IMR-90 (cell line): ENCODE measurements around the gene COX7A2L. TPM values are rescaled to one million over a fixed set of nuclear protein-coding genes. Genes with fewer than 3 reads are reported as not detected.

Experiments
- ATAC-seq: fragments of 200-7000 bp; cut with Tn5 transposase; 2 replicates; pipeline ENCODE4 v1.9.1; 2020; ENCODE audit warnings: low read depth, mild to moderate bottlenecking, moderate library complexity
- BruUV-seq: library from RNA; stranded (reverse); fragments of 400-500 nt; replicated peaks from 2 replicates; lab custom pipeline; 2021; lab: Mats Ljungman, UMichigan
- CTCF ChIA-PET: fragments of 300-600 bp; formaldehyde crosslinking; extraction: SDS; loops from one replicate; lab custom pipeline; 2021; ENCODE audit warnings: antibody characterized with exemption; lab: Yijun Ruan, JAX
- POLR2A ChIA-PET: fragments of 300-600 bp; sonication (Branson Sonifier 250); formaldehyde crosslinking; loops from one replicate; lab custom pipeline; 2022; ENCODE audit warnings: antibody characterized with exemption; ENCODE audit not compliant: unreplicated experiment; lab: Charles Lee
- DNase-seq: peaks from one replicate; pipeline ENCODE4 v3.0.0; 2013
- H2AFZ ChIP-seq: replicated peaks from 2 replicates; pipeline ENCODE3; 2013; ENCODE audit warnings: low read length, mild to moderate bottlenecking; ENCODE audit not compliant: poor library complexity
- H2AK5ac ChIP-seq: 2 replicates; pipeline ENCODE4 v1.6.1; 2013; ENCODE audit warnings: low read depth, low read length, inconsistent platforms
- H2AK9ac ChIP-seq: replicated peaks from 2 replicates; pipeline ENCODE3; 2013; ENCODE audit warnings: mild to moderate bottlenecking, low read depth, low read length, moderate library complexity; ENCODE audit not compliant: poor library complexity
- H2BK120ac ChIP-seq: 2 replicates; pipeline ENCODE4 v1.6.1; 2013; ENCODE audit warnings: low read depth, low read length, inconsistent platforms
- H2BK15ac ChIP-seq: 3 replicates; pipeline ENCODE4 v1.6.1; 2013; ENCODE audit warnings: low read depth, low read length, inconsistent platforms
- H2BK20ac ChIP-seq: 2 replicates; pipeline ENCODE4 v1.6.1; 2013; ENCODE audit warnings: low read depth, mild to moderate bottlenecking, inconsistent platforms, low read length, moderate library complexity
- H2BK5ac ChIP-seq: 2 replicates; pipeline ENCODE4 v1.6.1; 2013; ENCODE audit warnings: mild to moderate bottlenecking, low read depth, low read length, inconsistent platforms; ENCODE audit not compliant: poor library complexity, severe bottlenecking
- H3K14ac ChIP-seq: replicated peaks from 2 replicates; pipeline ENCODE4 v1.6.1; 2013; ENCODE audit warnings: low read depth, low read length, inconsistent platforms
- H3K18ac ChIP-seq: 2 replicates; pipeline ENCODE4 v1.6.1; 2013; ENCODE audit warnings: low read depth, low read length, control low read depth
- H3K23ac ChIP-seq: 2 replicates; pipeline ENCODE4 v1.6.1; 2013; ENCODE audit warnings: low read depth, low read length, inconsistent platforms
- H3K27ac ChIP-seq: 2 replicates; pipeline ENCODE4 v1.5.1; 2013; ENCODE audit warnings: mild to moderate bottlenecking, control low read depth, low read length; ENCODE audit not compliant: insufficient read depth
- H3K27me3 ChIP-seq: 2 replicates; pipeline ENCODE4 v1.6.1; 2013; ENCODE audit warnings: low read length; ENCODE audit not compliant: control insufficient read depth, insufficient read depth
- H3K36me3 ChIP-seq: 2 replicates; pipeline ENCODE4 v1.6.1; 2013; ENCODE audit warnings: low read length, mixed read lengths; ENCODE audit not compliant: control insufficient read depth, insufficient read depth
- H3K4ac ChIP-seq: 2 replicates; pipeline ENCODE4 v1.6.1; 2013; ENCODE audit warnings: low read depth, low read length, inconsistent platforms
- H3K4me1 ChIP-seq: 2 replicates; pipeline ENCODE4 v1.6.1; 2013; ENCODE audit warnings: low read length, mixed read lengths; ENCODE audit not compliant: control insufficient read depth, insufficient read depth
- H3K4me2 ChIP-seq: 2 replicates; pipeline ENCODE4 v1.6.1; 2013; ENCODE audit warnings: low read depth, mild to moderate bottlenecking, control low read depth, low read length, moderate library complexity
- H3K4me3 ChIP-seq: 2 replicates; pipeline ENCODE4 v1.5.1; 2013; ENCODE audit warnings: low read depth, mild to moderate bottlenecking, control low read depth, low read length, moderate library complexity; ENCODE audit not compliant: insufficient read depth
- H3K56ac ChIP-seq: 2 replicates; pipeline ENCODE4 v1.6.1; 2013; ENCODE audit warnings: low read length, inconsistent platforms; ENCODE audit not compliant: insufficient read depth; ENCODE audit errors: extremely low read depth
- H3K79me1 ChIP-seq, 2 experiments: 2 replicates each; pipeline ENCODE4 v1.6.1; 2013; ENCODE audit warnings: low read length in 2 of 2, inconsistent platforms in 1 of 2, low read depth in 1 of 2
- H3K9ac ChIP-seq: 2 replicates; pipeline ENCODE4 v1.6.1; 2013; ENCODE audit warnings: low read depth, low read length, control low read depth
- H3K9me1 ChIP-seq: 2 replicates; pipeline ENCODE4 v1.6.1; 2013; ENCODE audit warnings: low read length, inconsistent platforms; ENCODE audit not compliant: insufficient read depth
- H3K9me3 ChIP-seq: 2 replicates; pipeline ENCODE4 v1.6.1; 2013; ENCODE audit warnings: low read length; ENCODE audit not compliant: control insufficient read depth, insufficient read depth
- H4K20me1 ChIP-seq: 2 replicates; pipeline ENCODE4 v1.6.1; 2013; ENCODE audit warnings: low read length, inconsistent platforms; ENCODE audit not compliant: insufficient read depth
- H4K5ac ChIP-seq: 2 replicates; pipeline ENCODE4 v1.6.1; 2013; ENCODE audit warnings: mild to moderate bottlenecking, low read depth, low read length, control low read depth
- H4K8ac ChIP-seq, 2 experiments: 2 replicates each; pipeline ENCODE4 v1.6.1; 2013; ENCODE audit warnings: low read depth in 2 of 2, low read length in 2 of 2, control low read depth in 1 of 2, inconsistent platforms in 1 of 2
- H4K91ac ChIP-seq: 2 replicates; pipeline ENCODE4 v1.6.1; 2013; ENCODE audit warnings: low read depth, low read length, inconsistent platforms; ENCODE audit not compliant: insufficient read depth
- BHLHE40 ChIP-seq: fragments of 150-350 bp; IDR thresholded peaks from 2 replicates; pipeline ENCODE4 v1.6.1; 2016; ENCODE audit warnings: mild to moderate bottlenecking, low read depth, low read length
- CEBPB ChIP-seq: IDR thresholded peaks from 2 replicates; pipeline ENCODE4 v1.6.1; 2012; ENCODE audit warnings: low read depth, low read length, improper control_type of control experiment
- CHD1 ChIP-seq: IDR thresholded peaks from 2 replicates; pipeline ENCODE4 v1.6.1; 2012; ENCODE audit warnings: low read depth, low read length, improper control_type of control experiment
- ELK1 ChIP-seq: fragments of 150-350 bp; IDR thresholded peaks from 2 replicates; pipeline ENCODE4 v1.6.1; 2016; ENCODE audit warnings: low read depth, mild to moderate bottlenecking, low read length, moderate library complexity, borderline replicate concordance
- FOS ChIP-seq: fragments of 150-350 bp; IDR thresholded peaks from 2 replicates; pipeline ENCODE4 v1.6.1; 2016; ENCODE audit warnings: low read depth, low read length
- MAFK ChIP-seq: IDR thresholded peaks from 2 replicates; pipeline ENCODE4 v1.6.1; 2012; ENCODE audit warnings: low read depth, low read length, improper control_type of control experiment
- MAZ ChIP-seq: IDR thresholded peaks from 2 replicates; pipeline ENCODE4 v1.6.1; 2012; ENCODE audit warnings: low read depth, mild to moderate bottlenecking, low read length, improper control_type of control experiment, moderate library complexity, borderline replicate concordance
- MXI1 ChIP-seq: IDR thresholded peaks from 2 replicates; pipeline ENCODE4 v1.6.1; 2012; ENCODE audit warnings: low read depth, mild to moderate bottlenecking, low read length, moderate library complexity, borderline replicate concordance
- NFE2L2 ChIP-seq: fragments of 150-350 bp; IDR thresholded peaks from 2 replicates; pipeline ENCODE4 v1.6.1; 2016; ENCODE audit warnings: low read depth, mild to moderate bottlenecking, low read length
- POLR2A ChIP-seq: IDR thresholded peaks from 2 replicates; pipeline ENCODE4 v1.6.1; 2012; ENCODE audit warnings: mild to moderate bottlenecking, low read depth, low read length
- RAD21 ChIP-seq: IDR thresholded peaks from 2 replicates; pipeline ENCODE4 v1.6.1; 2012; ENCODE audit warnings: low read length, improper control_type of control experiment
- RCOR1 ChIP-seq: IDR thresholded peaks from 2 replicates; pipeline ENCODE4 v1.6.1; 2012; ENCODE audit warnings: mild to moderate bottlenecking, low read length, improper control_type of control experiment; ENCODE audit not compliant: insufficient replicate concordance
- RFX5 ChIP-seq: IDR thresholded peaks from 2 replicates; pipeline ENCODE4 v1.8.0; 2012; ENCODE audit warnings: low read depth, mild to moderate bottlenecking, low read length, moderate library complexity
- SMC3 ChIP-seq: fragments of 150-350 bp; IDR thresholded peaks from 2 replicates; pipeline ENCODE4 v1.6.1; 2016; ENCODE audit warnings: low read depth, mild to moderate bottlenecking, antibody characterized with exemption, low read length, moderate library complexity
- USF2 ChIP-seq: fragments of 150-350 bp; IDR thresholded peaks from 2 replicates; pipeline ENCODE4 v1.6.1; 2017; ENCODE audit warnings: mild to moderate bottlenecking, antibody characterized with exemption, low read length, low read depth
- WGBS, 2 experiments: methylation state at CpG; one replicate each; pipeline versions ENCODE4 v1.1.5 to v1.1.7; 2013; ENCODE audit warnings: missing lambda C conversion rate in 2 of 2; ENCODE audit not compliant: insufficient read length in 1 of 2; ENCODE audit errors: extremely low coverage in 2 of 2; 5-methylcytosine and 5-hydroxymethylcytosine counted together
- dilution Hi-C: fragments of 300-500 bp; cut with HindIII; formaldehyde crosslinking; loops from one replicate; pipeline ENCODE4 v1.14.3; 2018; ENCODE audit warnings: low sequenced_read_pairs; ENCODE audit not compliant: unreplicated experiment
- in situ Hi-C: fragments of 300-500 bp; cut with MboI; formaldehyde crosslinking; loops from 3 replicates; pipeline ENCODE4 v1.14.3; 2019; ENCODE audit warnings: low sequenced_read_pairs, inconsistent platforms, mixed read lengths
- intact Hi-C: fragments of 100-400 bp; cut with micrococcal nuclease; formaldehyde crosslinking; loops from 2 replicates; pipeline ENCODE4 v1.10.0; 2022
- polyA plus RNA-seq, 3 experiments: library from polyadenylated mRNA; depleted of rRNA; stranded (reverse); fragments of >200 nt; gene quantifications; 2 replicates each; pipeline ENCODE4 v1.2.3, GENCODE V29; 2012; ENCODE audit warnings: low replicate concordance in 1 of 3
- total RNA-seq: library from RNA; depleted of rRNA; stranded (reverse); fragments of >200 nt; gene quantifications from 2 replicates; pipeline ENCODE4 v1.2.3, GENCODE V29; 2012
- TF ChIP-seq, protein P1 (sequence below): conservative IDR thresholded peaks from 2 replicates; pipeline ENCODE4 v1.5.1; 2012; ENCODE audit warnings: mild to moderate bottlenecking, low read depth, low read length, improper control_type of control experiment

Gene COX7A2L
- total and polyA plus RNA-seq, 2 of the 4 experiments (the other 2 are of a cell fraction): 123 to 132 TPM

GRCh38 chr2:42334220-42334619, 26.8 kb downstream of the COX7A2L start:
- Histone ChIP-seq H4K8ac (no peak overlapping the region), H2BK120ac (no peak overlapping the region), H3K27me3 (no peaks in the 10 kb centered on the region), H2BK20ac (no peak overlapping the region), H3K4me1 (no peaks in the 10 kb centered on the region), H2AK5ac (no peak overlapping the region), H3K9me1 (no peaks in the 10 kb centered on the region; the same call in 1 of the 2 replicates), H3K9me3 (no peaks in the 10 kb centered on the region), H3K9ac (no peak overlapping the region), H2BK15ac (no peak overlapping the region), H4K5ac (no peak overlapping the region), H2AFZ (no peak overlapping the region), H3K79me1 (peaks cover 11 to 39% of the 10 kb centered on the region in 2 experiments; a peak in 3 of 4 replicates), H3K27ac (no peak overlapping the region), H3K4ac (no peak overlapping the region), H2AK9ac (no peak overlapping the region), H3K36me3 (peaks cover 40% of the 10 kb centered on the region), H4K91ac (no peak overlapping the region), H3K14ac (no peak overlapping the region), H3K18ac (no peak overlapping the region), H3K4me2 (no peak overlapping the region), H4K20me1 (no peaks in the 10 kb centered on the region; the same call in 1 of the 2 replicates), H3K56ac (no peak overlapping the region), H2BK5ac (no peak overlapping the region), H3K4me3 (no peak overlapping the region), H3K23ac (no peak overlapping the region)
- CTCF ChIA-PET: no interaction called here
- intact Hi-C loops (no loop called here), in situ Hi-C loops (no loop called here), dilution Hi-C loops (no loop called here)
- TF ChIP-seq BHLHE40 (no peak), MXI1 (no peak), MAZ (no peak), USF2 (no peak), ELK1 (no peak), CHD1 (no peak), FOS (no peak), RFX5 (no peak), RAD21 (no peak), SMC3 (no peak), RCOR1 (no peak), POLR2A (no peak), NFE2L2 (no peak), CEBPB (no peak), MAFK (no peak)
- TF ChIP-seq, protein P1, sequence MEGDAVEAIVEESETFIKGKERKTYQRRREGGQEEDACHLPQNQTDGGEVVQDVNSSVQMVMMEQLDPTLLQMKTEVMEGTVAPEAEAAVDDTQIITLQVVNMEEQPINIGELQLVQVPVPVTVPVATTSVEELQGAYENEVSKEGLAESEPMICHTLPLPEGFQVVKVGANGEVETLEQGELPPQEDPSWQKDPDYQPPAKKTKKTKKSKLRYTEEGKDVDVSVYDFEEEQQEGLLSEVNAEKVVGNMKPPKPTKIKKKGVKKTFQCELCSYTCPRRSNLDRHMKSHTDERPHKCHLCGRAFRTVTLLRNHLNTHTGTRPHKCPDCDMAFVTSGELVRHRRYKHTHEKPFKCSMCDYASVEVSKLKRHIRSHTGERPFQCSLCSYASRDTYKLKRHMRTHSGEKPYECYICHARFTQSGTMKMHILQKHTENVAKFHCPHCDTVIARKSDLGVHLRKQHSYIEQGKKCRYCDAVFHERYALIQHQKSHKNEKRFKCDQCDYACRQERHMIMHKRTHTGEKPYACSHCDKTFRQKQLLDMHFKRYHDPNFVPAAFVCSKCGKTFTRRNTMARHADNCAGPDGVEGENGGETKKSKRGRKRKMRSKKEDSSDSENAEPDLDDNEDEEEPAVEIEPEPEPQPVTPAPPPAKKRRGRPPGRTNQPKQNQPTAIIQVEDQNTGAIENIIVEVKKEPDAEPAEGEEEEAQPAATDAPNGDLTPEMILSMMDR: no peak
- no CpG with 5 or more reads among the region's 3 CpGs for WGBS, 2 experiments
- no TSS peak for BruUV-seq
- ATAC-seq (no peak), DNase-seq (no peak)
- POLR2A ChIA-PET: no interaction called here
